GM12891 (cell line): Measurements from ENCODE around the gene RPEL1.

Source experiments
- POLR2A ChIP-seq: IDR thresholded peaks from 2 replicates; pipeline ENCODE4 v1.6.1; 2011; ENCODE audit warnings: low read depth, low read length, control low read depth
- POLR2AphosphoS5 ChIP-seq: IDR thresholded peaks from 2 replicates; pipeline ENCODE4 v1.6.1; 2011; ENCODE audit warnings: low read depth, low read length, control low read depth
- SPI1 ChIP-seq: IDR thresholded peaks from 2 replicates; pipeline ENCODE4 v1.6.1; 2011; ENCODE audit warnings: low read depth, low read length, control low read depth
- TAF1 ChIP-seq: IDR thresholded peaks from 2 replicates; pipeline ENCODE4 v1.6.1; 2011; ENCODE audit warnings: low read depth, low read length, control low read depth

GRCh38 chr10:103224133-103224532, 21.6 kb upstream of the RPEL1 start:
- TF ChIP-seq POLR2AphosphoS5 (no peak), POLR2A (no peak), TAF1 (no peak), SPI1 (no peak)
